HCEC 1CT (cell line): ENCODE results near the gene RNF17.
"Not testable (repeated sequence)": the region's sequence is repeated elsewhere in the genome, so short reads cannot be mapped to it uniquely, and the experiment has no call there.

Source experiments
- DNase-seq: peaks from one replicate; pipeline ENCODE4 v3.0.0-alpha.2; 2017

Gene RNF17

GRCh38 chr13:24745861-24746617 lies 17.9 kb upstream of the RNF17 start:
- DNase-seq, result no peak

- DNase-seq, result no peak
Measured at GRCh38 chr13:24746618-24747247, 17.2 kb upstream of the RNF17 start.

GRCh38 chr13:24747248-24748060 lies 16.5 kb upstream of the RNF17 start:
- DNase-seq, result no peak

GRCh38 chr13:24748061-24748400 lies 15.9 kb upstream of the RNF17 start:
- DNase-seq, result no peak

- no peak for DNase-seq
Measured at GRCh38 chr13:24759197-24759596, 4.8 kb upstream of the RNF17 start.

GRCh38 chr13:24764276-24764630 lies 284 bp downstream of the RNF17 start:
- no peak for DNase-seq

- DNase-seq, result no peak
Measured at GRCh38 chr13:24777171-24777570, 13.2 kb downstream of the RNF17 start.

- DNase-seq, result peak; percentile 7
Measured at GRCh38 chr13:24784319-24784718, 20.4 kb downstream of the RNF17 start.

GRCh38 chr13:24788538-24788937 lies 24.6 kb downstream of the RNF17 start:
- no peak for DNase-seq

GRCh38 chr13:24802074-24802473 lies 38.1 kb downstream of the RNF17 start:
- peak; percentile 81 for DNase-seq

GRCh38 chr13:24821207-24821606 lies 57.2 kb downstream of the RNF17 start:
- no peak for DNase-seq

GRCh38 chr13:24822640-24823039 lies 58.7 kb downstream of the RNF17 start:
- no peak for DNase-seq

GRCh38 chr13:24823122-24823710 lies 59.2 kb downstream of the RNF17 start:
- not testable (repeated sequence) for DNase-seq

- DNase-seq, result no peak
Measured at GRCh38 chr13:24827799-24828198, 63.8 kb downstream of the RNF17 start.

GRCh38 chr13:24834902-24835510 lies 71.0 kb downstream of the RNF17 start:
- no peak for DNase-seq

- not testable (repeated sequence) for DNase-seq
Measured at GRCh38 chr13:24837528-24837927, 73.6 kb downstream of the RNF17 start.

GRCh38 chr13:24842549-24843274 lies 78.7 kb downstream of the RNF17 start:
- peak; percentile 18 for DNase-seq

- peak; percentile 80 for DNase-seq
Measured at GRCh38 chr13:24851546-24851945, 87.6 kb downstream of the RNF17 start.

- no peak for DNase-seq
Measured at GRCh38 chr13:24854311-24854710, 90.3 kb downstream of the RNF17 start.

- DNase-seq, result no peak
Measured at GRCh38 chr13:24858953-24859352, 95.0 kb downstream of the RNF17 start.

GRCh38 chr13:24860770-24861169 lies 96.8 kb downstream of the RNF17 start:
- no peak for DNase-seq

- no peak for DNase-seq
Measured at GRCh38 chr13:24861617-24862362, 97.8 kb downstream of the RNF17 start.
